Panc1 (cell line): ENCODE data around the gene GPC3. TPM values are rescaled to one million over a fixed set of nuclear protein-coding genes. Genes with fewer than 3 reads are reported as not detected.

Experiments
- ATAC-seq: fragments of 200-7000 bp; cut with Tn5 transposase; 2 replicates; pipeline ENCODE4 v1.9.1; 2020; ENCODE audit warnings: mild to moderate bottlenecking, moderate library complexity
- BruUV-seq: library from RNA; stranded (reverse); fragments of 400-500 nt; replicated peaks from 2 replicates; lab custom pipeline; 2021; lab: Mats Ljungman, UMichigan
- CTCF ChIA-PET: fragments of 300-600 bp; sonication (Branson Sonifier 250); formaldehyde crosslinking; loops from one replicate; lab custom pipeline; 2022; ENCODE audit warnings: antibody characterized with exemption; lab: Charles Lee
- POLR2A ChIA-PET: fragments of 300-600 bp; sonication (Branson Sonifier 250); formaldehyde crosslinking; loops from one replicate; lab custom pipeline; 2022; ENCODE audit warnings: antibody characterized with exemption; lab: Charles Lee
- DNase-seq: peaks from one replicate; pipeline ENCODE4 v3.0.0-alpha.2; 2010; ENCODE audit warnings: low read depth, low spot score
- H3K27ac ChIP-seq: 2 replicates; pipeline ENCODE4 v1.5.1; 2011; ENCODE audit warnings: mild to moderate bottlenecking, low read length, inconsistent platforms
- H3K27me3 ChIP-seq: fragments of 200-500 bp; sonication (Bioruptor generic); 2 replicates; pipeline ENCODE4 v1.6.0; 2014; ENCODE audit warnings: low read length, inconsistent platforms; ENCODE audit not compliant: control insufficient read depth, insufficient read depth
- H3K36me3 ChIP-seq: fragments of 200-500 bp; sonication (Bioruptor generic); 2 replicates; pipeline ENCODE4 v1.5.1; 2014; ENCODE audit warnings: inconsistent platforms, mild to moderate bottlenecking, low read length, moderate library complexity; ENCODE audit not compliant: control insufficient read depth, insufficient read depth
- H3K4me1 ChIP-seq: 2 replicates; pipeline ENCODE4 v1.5.1; 2011; ENCODE audit warnings: inconsistent platforms, mild to moderate bottlenecking, low read length, moderate library complexity; ENCODE audit not compliant: control insufficient read depth, insufficient read depth
- H3K4me3 ChIP-seq, 2 experiments: 2 replicates each; pipeline ENCODE4 v1.5.1; 2011 to 2012; ENCODE audit warnings: low read depth in 2 of 2, low read length in 2 of 2, mild to moderate bottlenecking in 2 of 2, inconsistent platforms in 1 of 2, moderate library complexity in 1 of 2
- H3K9me3 ChIP-seq: fragments of 200-500 bp; sonication (Bioruptor generic); 2 replicates; pipeline ENCODE4 v1.5.1; 2014; ENCODE audit warnings: low read depth, mild to moderate bottlenecking, inconsistent platforms, low read length, moderate library complexity; ENCODE audit not compliant: control insufficient read depth, insufficient read depth
- CTCF ChIP-seq: fragments of 450-650 bp; IDR thresholded peaks from 2 replicates; pipeline ENCODE4 v1.5.1; 2017; ENCODE audit warnings: mild to moderate bottlenecking
- POLR2AphosphoS5 ChIP-seq: IDR thresholded peaks from 2 replicates; pipeline ENCODE4 v1.6.1; 2012; ENCODE audit warnings: mild to moderate bottlenecking, low read depth, low read length, moderate library complexity
- REST ChIP-seq, 2 experiments: IDR thresholded peaks; 2 replicates each; pipeline ENCODE4 v1.6.1; 2011 to 2012; ENCODE audit warnings: low read depth in 2 of 2, control low read depth in 1 of 2, low read length in 1 of 2, mild to moderate bottlenecking in 1 of 2, moderate library complexity in 1 of 2; ENCODE audit not compliant: insufficient read depth in 1 of 2
- SIN3A ChIP-seq: IDR thresholded peaks from 2 replicates; pipeline ENCODE4 v1.6.1; 2012; ENCODE audit warnings: low read depth, mild to moderate bottlenecking, low read length, moderate library complexity, borderline replicate concordance; ENCODE audit not compliant: insufficient read depth
- TCF7L2 ChIP-seq: IDR thresholded peaks from 2 replicates; pipeline ENCODE4 v1.6.1; 2011; ENCODE audit warnings: mild to moderate bottlenecking, low read depth, low read length, inconsistent platforms
- in situ Hi-C: cut with HindIII; loops from 2 replicates; pipeline ENCODE4 v1.10.0; 2016; ENCODE audit warnings: low sequenced_read_pairs, low pct_unique_long_range_greater_than_20kb
- intact Hi-C: fragments of 100-400 bp; cut with micrococcal nuclease; formaldehyde crosslinking; loops from one replicate; pipeline ENCODE4 v1.10.0; 2022; ENCODE audit not compliant: unreplicated experiment
- total RNA-seq: library from RNA; stranded (reverse); gene quantifications from one replicate; pipeline ENCODE4 v1.2.1, GENCODE V29; 2021; ENCODE audit not compliant: unreplicated experiment

Gene GPC3
- total RNA-seq, 1 experiment from 2014 or later, result 0.95 TPM

- no peak overlapping the region for H3K27ac ChIP-seq
- no peak for TF ChIP-seq POLR2AphosphoS5
- no peak for TF ChIP-seq REST (IDR thresholded peaks at IDR 0.05; ENCODE audit: insufficient read depth in 1 of 2, low read depth in 2 of 2, low read length in 1 of 2)
- TF ChIP-seq TCF7L2, result no peak
- no peak for TF ChIP-seq CTCF
- TF ChIP-seq SIN3A, result no peak
- H3K4me1 ChIP-seq, result no peaks in the 10 kb centered on the region
- ATAC-seq, result no peak
- no peaks in the 10 kb centered on the region for H3K36me3 ChIP-seq
- POLR2A ChIA-PET, result interaction anchor here (0.7 kb wide), 1 partner anchor 254 kb away, joined by 3 read pairs; no protein-coding TSS in a partner anchor
- no peak overlapping the region for H3K4me3 ChIP-seq
- H3K27me3 ChIP-seq, result no peaks in the 10 kb centered on the region
- H3K9me3 ChIP-seq, result no peaks in the 10 kb centered on the region
- CTCF ChIA-PET, result no interaction called here
- no TSS peak for BruUV-seq
- intact Hi-C loops (no loop called here), in situ Hi-C loops (no loop called here)
- no peak for DNase-seq
Measured at GRCh38 chrX:133645256-133645655, 340.1 kb downstream of the GPC3 start.

GRCh38 chrX:133640161-133641015 lies 345.0 kb downstream of the GPC3 start:
- Histone ChIP-seq H3K4me1 (no peaks in the 10 kb centered on the region), H3K36me3 (no peaks in the 10 kb centered on the region), H3K9me3 (no peaks in the 10 kb centered on the region), H3K4me3 (no peak overlapping the region), H3K27me3 (no peaks in the 10 kb centered on the region), H3K27ac (no peak overlapping the region)
- in situ Hi-C loops, result no loop called here
- ChIA-PET CTCF (no interaction called here), POLR2A (no interaction called here)
- no peak for ATAC-seq
- no peak for TF ChIP-seq REST (IDR thresholded peaks at IDR 0.05; ENCODE audit: insufficient read depth in 1 of 2, low read depth in 2 of 2, low read length in 1 of 2)
- TF ChIP-seq POLR2AphosphoS5, result no peak
- no peak for TF ChIP-seq SIN3A
- TF ChIP-seq TCF7L2, result no peak
- no peak for TF ChIP-seq CTCF
- intact Hi-C loops, result no loop called here
- no TSS peak for BruUV-seq
- no peak for DNase-seq
